GM19395 (cell line): ENCODE measurements around the gene TRAPPC10.
A peak's percentile ranks its signal among the peaks of the same experiment; 100 is the strongest.

ENCODE experiments used
- ATAC-seq: cut with Tn5 transposase; IDR thresholded peaks from one replicate; pipeline ENCODE4 v1.9.1; 2021; ENCODE audit warnings: mild to moderate bottlenecking, moderate library complexity; ENCODE audit not compliant: unreplicated experiment

The TRAPPC10 gene, protein sequence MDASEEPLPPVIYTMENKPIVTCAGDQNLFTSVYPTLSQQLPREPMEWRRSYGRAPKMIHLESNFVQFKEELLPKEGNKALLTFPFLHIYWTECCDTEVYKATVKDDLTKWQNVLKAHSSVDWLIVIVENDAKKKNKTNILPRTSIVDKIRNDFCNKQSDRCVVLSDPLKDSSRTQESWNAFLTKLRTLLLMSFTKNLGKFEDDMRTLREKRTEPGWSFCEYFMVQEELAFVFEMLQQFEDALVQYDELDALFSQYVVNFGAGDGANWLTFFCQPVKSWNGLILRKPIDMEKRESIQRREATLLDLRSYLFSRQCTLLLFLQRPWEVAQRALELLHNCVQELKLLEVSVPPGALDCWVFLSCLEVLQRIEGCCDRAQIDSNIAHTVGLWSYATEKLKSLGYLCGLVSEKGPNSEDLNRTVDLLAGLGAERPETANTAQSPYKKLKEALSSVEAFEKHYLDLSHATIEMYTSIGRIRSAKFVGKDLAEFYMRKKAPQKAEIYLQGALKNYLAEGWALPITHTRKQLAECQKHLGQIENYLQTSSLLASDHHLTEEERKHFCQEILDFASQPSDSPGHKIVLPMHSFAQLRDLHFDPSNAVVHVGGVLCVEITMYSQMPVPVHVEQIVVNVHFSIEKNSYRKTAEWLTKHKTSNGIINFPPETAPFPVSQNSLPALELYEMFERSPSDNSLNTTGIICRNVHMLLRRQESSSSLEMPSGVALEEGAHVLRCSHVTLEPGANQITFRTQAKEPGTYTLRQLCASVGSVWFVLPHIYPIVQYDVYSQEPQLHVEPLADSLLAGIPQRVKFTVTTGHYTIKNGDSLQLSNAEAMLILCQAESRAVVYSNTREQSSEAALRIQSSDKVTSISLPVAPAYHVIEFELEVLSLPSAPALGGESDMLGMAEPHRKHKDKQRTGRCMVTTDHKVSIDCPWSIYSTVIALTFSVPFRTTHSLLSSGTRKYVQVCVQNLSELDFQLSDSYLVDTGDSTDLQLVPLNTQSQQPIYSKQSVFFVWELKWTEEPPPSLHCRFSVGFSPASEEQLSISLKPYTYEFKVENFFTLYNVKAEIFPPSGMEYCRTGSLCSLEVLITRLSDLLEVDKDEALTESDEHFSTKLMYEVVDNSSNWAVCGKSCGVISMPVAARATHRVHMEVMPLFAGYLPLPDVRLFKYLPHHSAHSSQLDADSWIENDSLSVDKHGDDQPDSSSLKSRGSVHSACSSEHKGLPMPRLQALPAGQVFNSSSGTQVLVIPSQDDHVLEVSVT

GRCh38 chr21:44011579-44012473 is at the start of gene TRAPPC10:
TSS of gene TRAPPC10 (plus strand) at chr21:44012309. CDS start at chr21:44012494, 185 bp downstream.
- ATAC-seq: peak; percentile 68

DNA sequence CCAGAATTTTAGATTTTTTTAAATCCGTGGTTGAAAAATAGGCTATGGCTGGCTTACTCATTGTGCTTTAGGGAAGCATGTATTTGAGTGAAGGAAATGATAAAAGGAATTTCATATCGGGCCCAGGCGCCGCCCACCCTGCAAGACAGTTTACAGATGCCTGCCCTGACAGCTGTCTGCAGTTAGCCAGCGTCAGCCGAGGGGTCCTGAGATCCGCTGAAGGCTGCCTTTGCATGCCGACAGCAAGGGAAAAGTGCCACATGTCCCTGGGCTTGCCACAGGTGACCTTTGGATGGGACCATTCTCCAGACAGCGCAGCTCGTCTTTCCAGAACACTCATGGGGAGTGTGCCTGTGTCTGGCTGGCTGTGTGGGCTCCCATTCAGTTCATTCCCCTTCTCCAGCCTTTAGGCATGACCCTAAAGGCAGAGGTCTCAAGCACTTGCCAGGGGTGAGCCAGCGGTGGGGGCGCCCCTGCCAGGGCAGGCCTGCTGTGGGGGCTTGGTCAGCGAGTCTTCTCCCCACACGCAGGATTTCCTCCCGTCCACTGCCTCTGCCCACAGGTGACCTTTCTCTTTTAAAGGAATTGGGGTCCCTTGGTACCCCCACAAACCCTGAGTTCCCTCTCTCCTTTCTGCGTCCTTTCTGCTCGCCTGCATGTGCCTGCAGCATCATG is 46.1 kb upstream of the TRAPPC10 start:
- no peak for ATAC-seq

DNA sequence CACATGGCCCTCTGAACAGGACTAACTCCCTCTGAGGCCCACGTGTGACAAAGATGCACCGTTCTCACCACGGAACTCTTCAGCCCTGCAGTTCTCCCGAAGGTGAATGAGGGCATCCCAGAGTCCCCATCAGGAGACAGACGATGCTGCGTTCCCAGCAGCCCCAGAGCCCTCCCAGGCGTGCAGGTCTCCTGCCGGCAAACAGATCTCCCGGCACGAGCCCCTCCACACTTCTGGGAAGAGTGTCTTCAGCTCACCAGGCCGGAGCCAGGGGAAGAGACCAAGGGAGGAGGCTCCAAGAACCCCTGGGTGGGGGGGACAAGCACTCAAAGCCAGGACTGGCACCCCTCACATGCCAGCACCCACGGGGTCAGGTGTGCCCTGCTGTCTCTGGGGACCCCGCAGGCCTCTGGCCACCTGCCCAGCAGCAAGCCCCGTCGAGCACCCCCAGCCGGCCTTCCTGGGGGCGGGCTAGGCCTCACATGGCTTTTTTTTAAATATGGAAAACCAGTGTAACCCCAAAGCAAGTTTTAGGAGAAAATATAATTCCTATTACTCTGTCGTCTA is 45.1 kb upstream of the TRAPPC10 start:
- no peak for ATAC-seq

DNA sequence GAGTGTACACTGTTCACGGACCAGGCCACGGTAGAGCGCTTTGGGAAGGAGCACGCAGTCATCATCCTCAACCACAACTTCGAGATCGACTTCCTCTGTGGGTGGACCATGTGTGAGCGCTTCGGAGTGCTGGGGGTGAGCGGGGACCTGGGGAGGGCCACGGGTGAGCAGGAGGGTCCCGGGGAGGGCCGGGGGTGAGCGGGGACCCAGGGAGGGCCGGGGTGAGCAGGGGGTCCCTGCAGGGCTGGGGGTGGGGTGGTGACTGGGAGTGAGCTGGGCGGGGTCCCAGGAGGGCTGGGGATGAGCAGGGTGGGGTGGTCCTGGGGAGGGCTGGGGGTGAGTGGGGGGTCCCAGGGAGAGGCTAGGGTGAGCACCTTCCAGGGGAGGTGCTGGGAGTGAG is 44.1 kb upstream of the TRAPPC10 start:
- ATAC-seq: no peak

GRCh38 chr21:43968410-43969114 is 43.5 kb upstream of the TRAPPC10 start:
- ATAC-seq: no peak

GRCh38 chr21:43969115-43969444 is 43.0 kb upstream of the TRAPPC10 start:
- ATAC-seq: no peak

- ATAC-seq: no peak
Observed at GRCh38 chr21:43970551-43970950, 41.6 kb upstream of the TRAPPC10 start.

DNA sequence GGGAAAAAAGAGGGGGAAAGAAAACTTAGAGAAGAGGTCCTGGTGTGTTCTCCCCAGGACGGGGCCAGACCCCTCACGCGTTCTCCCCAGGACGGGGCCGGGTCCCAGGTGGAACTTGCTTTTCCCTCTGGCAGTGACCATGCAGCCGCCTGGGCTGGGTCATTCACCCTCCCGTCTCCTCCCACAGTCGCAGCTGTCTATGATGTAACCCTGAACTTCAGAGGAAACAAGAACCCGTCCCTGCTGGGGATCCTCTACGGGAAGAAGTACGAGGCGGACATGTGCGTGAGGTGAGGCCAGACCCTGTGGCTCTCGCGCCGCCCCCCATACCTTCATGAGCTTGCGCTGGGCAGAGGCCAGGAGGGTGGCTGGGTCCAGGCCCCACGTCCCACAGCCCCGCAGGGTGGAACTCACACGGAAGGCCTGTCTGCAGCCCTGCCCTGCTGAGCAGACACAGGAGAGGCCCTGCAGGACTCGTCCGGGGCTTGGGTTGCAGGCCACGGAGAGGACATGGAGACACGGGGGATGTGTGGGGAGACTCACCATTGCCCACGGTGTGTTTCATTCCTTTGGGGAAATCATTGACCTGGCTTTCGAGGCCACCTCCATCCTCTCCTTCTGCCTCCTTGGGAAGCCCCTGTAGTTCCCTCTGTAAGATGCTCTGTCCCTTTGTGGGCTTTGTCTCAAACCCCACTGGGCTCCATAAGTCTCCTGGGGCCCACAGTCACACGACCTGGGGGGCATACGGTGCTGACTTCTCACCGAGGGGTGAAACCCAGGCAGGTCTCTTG is 40.7 kb upstream of the TRAPPC10 start:
- no peak for ATAC-seq

GRCh38 chr21:43971992-43972255 is 40.2 kb upstream of the TRAPPC10 start:
- ATAC-seq: no peak

DNA sequence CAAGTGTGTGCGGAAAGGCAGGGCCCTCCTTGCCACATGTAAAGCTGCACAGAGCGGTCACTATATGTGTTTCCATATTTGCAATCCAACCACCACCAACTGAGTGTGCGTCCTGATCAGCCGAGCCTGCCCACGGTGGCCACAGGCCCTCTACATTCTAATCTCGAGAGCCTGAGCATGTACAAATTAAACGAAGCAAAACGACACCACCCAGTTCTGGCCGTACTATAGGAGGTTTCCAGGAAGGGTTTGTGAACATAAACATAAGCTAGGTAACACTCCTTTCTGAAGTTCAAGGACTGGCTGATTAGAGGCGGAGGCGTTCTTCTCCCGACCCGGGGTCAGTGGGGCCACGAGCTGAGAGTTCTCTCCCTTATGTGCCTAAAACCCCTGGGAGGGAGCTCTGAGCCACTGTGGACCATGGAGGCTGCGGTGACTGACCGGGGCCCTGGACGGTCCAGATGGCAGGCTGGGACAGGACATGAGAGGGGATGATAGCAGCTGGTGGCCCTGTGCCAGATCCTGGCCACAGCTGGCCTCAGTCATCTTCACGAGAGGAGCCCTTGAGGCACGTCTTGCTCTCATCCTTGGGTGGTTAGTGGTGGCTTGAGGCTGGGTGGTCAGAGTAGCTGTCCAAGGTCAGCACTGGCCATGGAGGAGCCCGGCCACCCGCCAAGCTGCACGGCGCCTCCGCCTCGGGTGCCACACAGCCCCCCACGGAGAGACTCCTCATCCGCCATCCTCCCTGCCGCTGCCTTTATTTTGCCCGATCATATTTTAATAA is 39.1 kb upstream of the TRAPPC10 start:
- no peak for ATAC-seq

GRCh38 chr21:43973634-43973955 is 38.5 kb upstream of the TRAPPC10 start:
- no peak for ATAC-seq

GRCh38 chr21:43974791-43975468 is 37.2 kb upstream of the TRAPPC10 start:
- ATAC-seq: no peak

DNA sequence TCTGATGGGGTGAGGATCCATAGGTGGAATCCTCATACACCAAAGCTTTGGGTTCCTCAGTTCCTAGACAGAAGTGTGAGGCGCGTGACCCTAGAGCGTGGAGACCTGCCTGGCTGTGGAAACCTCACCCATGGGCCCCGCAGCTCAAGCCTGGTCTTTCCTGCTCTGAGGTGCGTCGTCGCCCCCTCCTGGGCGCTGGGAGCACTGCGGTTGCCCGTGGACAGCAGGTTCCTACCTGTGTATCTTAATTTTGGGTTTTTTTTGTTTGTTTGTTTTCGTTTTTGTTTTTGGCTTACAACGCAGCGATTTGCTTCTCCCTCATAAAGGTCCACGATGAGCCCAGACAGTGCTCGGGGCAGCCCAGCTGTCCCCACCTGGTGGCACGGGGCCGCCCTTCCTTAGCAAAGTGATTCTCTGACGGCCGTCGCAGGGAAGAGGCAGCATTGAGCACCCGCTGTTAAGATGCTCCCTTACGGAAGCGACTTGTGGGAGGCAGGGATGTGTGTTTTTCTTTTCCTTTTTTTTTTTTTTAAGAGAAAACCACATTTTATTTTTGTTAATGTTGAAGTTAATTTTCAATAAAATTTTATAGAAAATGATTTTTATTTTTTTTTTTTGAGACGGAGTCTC is 36.5 kb upstream of the TRAPPC10 start:
- no peak for ATAC-seq

- no peak for ATAC-seq
Observed at GRCh38 chr21:43976661-43977060, 35.4 kb upstream of the TRAPPC10 start.

GRCh38 chr21:43978060-43978459 is 34.0 kb upstream of the TRAPPC10 start:
- ATAC-seq: no peak

GRCh38 chr21:43979654-43980053 is 32.5 kb upstream of the TRAPPC10 start:
- ATAC-seq: no peak
